HG03159 (cell line): Measurements from ENCODE around the gene NUDT3.
"Not testable (repeated sequence)": the region's sequence is repeated elsewhere in the genome, so short reads cannot be mapped to it uniquely, and the experiment has no call there.

Experiments
- ATAC-seq: cut with Tn5 transposase; IDR thresholded peaks from one replicate; pipeline ENCODE4 v1.9.1; 2021; ENCODE audit warnings: mild to moderate bottlenecking, moderate library complexity; ENCODE audit not compliant: unreplicated experiment

The NUDT3 gene

GRCh38 chr6:34393191-34393965, 909 bp upstream of the NUDT3 start:
- no peak for ATAC-seq

- ATAC-seq: peak; percentile 32
These were observed 528 bp downstream of the NUDT3 start for GRCh38 chr6:34391786-34392496.

- no peak for ATAC-seq
These were observed 1.0 kb downstream of the NUDT3 start for GRCh38 chr6:34391473-34391785.

- no peak for ATAC-seq
These were observed 1.7 kb downstream of the NUDT3 start for GRCh38 chr6:34390531-34391472.

- no peak for ATAC-seq
These were observed 3.4 kb downstream of the NUDT3 start for GRCh38 chr6:34389034-34389433.

- no peak for ATAC-seq
These were observed 4.0 kb downstream of the NUDT3 start for GRCh38 chr6:34388421-34388820.

- ATAC-seq: no peak
These were observed 5.9 kb downstream of the NUDT3 start for GRCh38 chr6:34386316-34387137.

- no peak for ATAC-seq
These were observed 6.7 kb downstream of the NUDT3 start for GRCh38 chr6:34385793-34386195.

- ATAC-seq: no peak
These were observed 7.9 kb downstream of the NUDT3 start for GRCh38 chr6:34384321-34385153.

- ATAC-seq: no peak
These were observed 8.7 kb downstream of the NUDT3 start for GRCh38 chr6:34383656-34384320.

- no peak for ATAC-seq
These were observed 9.3 kb downstream of the NUDT3 start for GRCh38 chr6:34383161-34383631.

GRCh38 chr6:34381081-34381480, 11.4 kb downstream of the NUDT3 start:
- ATAC-seq: no peak

GRCh38 chr6:34378470-34378869, 14.0 kb downstream of the NUDT3 start:
- no peak for ATAC-seq

GRCh38 chr6:34377984-34378383, 14.5 kb downstream of the NUDT3 start:
- no peak for ATAC-seq

GRCh38 chr6:34377571-34377970, 14.9 kb downstream of the NUDT3 start:
- ATAC-seq: not testable (repeated sequence)

- ATAC-seq: no peak
These were observed 16.6 kb downstream of the NUDT3 start for GRCh38 chr6:34375833-34376232.

GRCh38 chr6:34374508-34374907, 18.0 kb downstream of the NUDT3 start:
- ATAC-seq: no peak

- no peak for ATAC-seq
These were observed 18.4 kb downstream of the NUDT3 start for GRCh38 chr6:34374069-34374468.

GRCh38 chr6:34373511-34373910, 19.0 kb downstream of the NUDT3 start:
- ATAC-seq: no peak
